ENCODE measurements around the gene TMEM200A. TPM values are rescaled to one million over a fixed set of nuclear protein-coding genes. Genes with fewer than 3 reads are reported as not detected.

The TMEM200A gene
- total RNA-seq, 3 donors from 2014 or later (not counting 1 experiment from before 2014, with no cell fraction given): 0.16 to 0.52 (median 0.50) TPM

DNA sequence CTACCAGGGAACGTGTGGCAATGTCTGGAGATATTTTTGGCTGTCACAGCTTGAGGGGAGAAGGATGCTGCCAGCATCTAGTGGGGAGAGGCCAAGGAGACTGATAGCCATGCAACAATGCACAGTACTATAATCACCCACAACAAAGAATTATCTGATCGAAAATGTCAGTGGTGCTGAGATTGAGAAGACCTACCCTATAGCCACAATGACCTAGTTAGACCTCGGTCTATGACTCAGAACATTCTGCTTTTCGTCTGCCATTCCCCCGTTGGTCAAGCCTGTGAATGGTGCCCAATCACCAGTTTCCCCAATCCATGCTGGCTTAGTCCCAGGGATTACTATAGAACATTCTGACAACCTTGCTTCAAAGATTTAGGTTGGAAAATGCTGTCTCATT is 93.5 kb downstream of the TMEM200A start:
- H3K9me3 Mint-ChIP-seq: no peaks in the 10 kb centered on the region
- intact Hi-C loops (cut with micrococcal nuclease): no loop called here
- no peak for ATAC-seq

DNA sequence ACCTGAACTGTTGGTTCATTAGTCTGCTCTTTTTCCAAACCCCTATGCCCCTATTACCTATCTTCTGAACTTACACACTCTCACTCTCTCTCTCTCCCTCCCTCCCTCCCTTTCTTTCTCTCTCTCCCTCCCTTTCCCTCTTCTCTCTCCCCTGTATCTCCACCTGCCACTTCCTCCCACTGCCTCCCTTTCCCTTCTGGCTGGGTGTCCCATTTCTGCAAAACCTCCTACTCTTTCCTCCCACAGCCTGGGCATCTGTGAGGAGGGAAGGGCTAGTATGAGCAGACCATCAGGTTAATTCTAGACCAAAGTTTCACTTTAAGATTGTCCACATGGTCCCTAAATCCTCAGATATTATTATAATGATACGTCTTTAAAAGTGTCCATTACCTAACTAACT is 95.1 kb downstream of the TMEM200A start:
- H3K4me1 ChIP-seq (ENCODE audit: control insufficient read depth, insufficient read depth, low read length): peaks cover 5% of the 10 kb centered on the region
- peaks cover 0 to 10% of the 10 kb centered on the region in 2 donors for H3K27me3 Mint-ChIP-seq (ENCODE audit: low read depth in 2 of 2)
- H3K36me3 ChIP-seq (ENCODE audit: control insufficient read depth, insufficient read depth, low read length): no peaks in the 10 kb centered on the region
- H3K36me3 Mint-ChIP-seq: no peaks in the 10 kb centered on the region
- ATAC-seq (no peak), DNase-seq (no peak)
- peaks cover 0 to 5% of the 10 kb centered on the region in 2 donors for H3K4me1 Mint-ChIP-seq
- H3K27ac ChIP-seq (ENCODE audit: low read length): no peak overlapping the region
- no CpG with 5 or more reads among the region's 1 CpG for WGBS (ENCODE audit: insufficient coverage)
- H3K9me3 Mint-ChIP-seq: peaks cover 0 to 2% of the 10 kb centered on the region in 2 donors
- H3K4me3 Mint-ChIP-seq: no peak overlapping the region
- no peak overlapping the region for H3K27ac Mint-ChIP-seq
- no peak for TF ChIP-seq CTCF (IDR thresholded peaks at IDR 0.05)
- intact Hi-C loops (cut with micrococcal nuclease): no loop called here
- no peaks in the 10 kb centered on the region for H3K27me3 ChIP-seq (ENCODE audit: control insufficient read depth, insufficient read depth, low read length)
- H3K9me3 ChIP-seq (ENCODE audit: control insufficient read depth, insufficient read depth, low read length): no peaks in the 10 kb centered on the region
- no peak overlapping the region for H3K4me3 ChIP-seq (ENCODE audit: low read length)

More for the DNA sequence above, 93.5 kb downstream of the TMEM200A start:
- H3K9me3 ChIP-seq (ENCODE audit: control insufficient read depth, insufficient read depth, low read length): no peaks in the 10 kb centered on the region
- Mint-ChIP-seq H3K27ac (no peak overlapping the region), H3K36me3 (no peaks in the 10 kb centered on the region), H3K4me1 (no peaks in the 10 kb centered on the region), H3K27me3 (ENCODE audit: low read depth in 2 of 2) (peaks cover 0 to 10% of the 10 kb centered on the region in 2 donors), H3K4me3 (no peak overlapping the region)
- H3K4me1 ChIP-seq (ENCODE audit: control insufficient read depth, insufficient read depth, low read length): no peaks in the 10 kb centered on the region
- no peak for DNase-seq
- no peak for TF ChIP-seq CTCF (IDR thresholded peaks at IDR 0.05)
- H3K27ac ChIP-seq (ENCODE audit: low read length): no peak overlapping the region
- H3K4me3 ChIP-seq (ENCODE audit: low read length): no peak overlapping the region
- WGBS (ENCODE audit: insufficient coverage): 31% methylated on average over 5 of the region's 5 CpGs
- no peaks in the 10 kb centered on the region for H3K27me3 ChIP-seq (ENCODE audit: control insufficient read depth, insufficient read depth, low read length)
- no peaks in the 10 kb centered on the region for H3K36me3 ChIP-seq (ENCODE audit: control insufficient read depth, insufficient read depth, low read length)

- Mint-ChIP-seq H3K27me3 (ENCODE audit: low read depth in 2 of 2) (peaks cover 0 to 5% of the 10 kb centered on the region in 2 donors), H3K4me3 (no peak overlapping the region), H3K36me3 (no peaks in the 10 kb centered on the region), H3K27ac (no peak overlapping the region), H3K9me3 (peaks cover 0 to 2% of the 10 kb centered on the region in 2 donors), H3K4me1 (peaks cover 14% of the 10 kb centered on the region in 2 donors)
- Histone ChIP-seq H3K36me3 (ENCODE audit: control insufficient read depth, insufficient read depth, low read length) (no peaks in the 10 kb centered on the region), H3K4me1 (ENCODE audit: control insufficient read depth, insufficient read depth, low read length) (peaks cover 21% of the 10 kb centered on the region), H3K9me3 (ENCODE audit: control insufficient read depth, insufficient read depth, low read length) (no peaks in the 10 kb centered on the region), H3K4me3 (ENCODE audit: low read length) (no peak overlapping the region), H3K27me3 (ENCODE audit: control insufficient read depth, insufficient read depth, low read length) (no peaks in the 10 kb centered on the region), H3K27ac (ENCODE audit: low read length) (no peak overlapping the region)
- DNase-seq (no peak), ATAC-seq (no peak)
- 98% methylated on average over 8 of the region's 9 CpGs for WGBS (ENCODE audit: insufficient coverage)
- no peak for TF ChIP-seq CTCF (IDR thresholded peaks at IDR 0.05)
- intact Hi-C loops (cut with micrococcal nuclease): no loop called here
Observed at GRCh38 chr6:130466052-130466747, 100.4 kb downstream of the TMEM200A start.

DNA sequence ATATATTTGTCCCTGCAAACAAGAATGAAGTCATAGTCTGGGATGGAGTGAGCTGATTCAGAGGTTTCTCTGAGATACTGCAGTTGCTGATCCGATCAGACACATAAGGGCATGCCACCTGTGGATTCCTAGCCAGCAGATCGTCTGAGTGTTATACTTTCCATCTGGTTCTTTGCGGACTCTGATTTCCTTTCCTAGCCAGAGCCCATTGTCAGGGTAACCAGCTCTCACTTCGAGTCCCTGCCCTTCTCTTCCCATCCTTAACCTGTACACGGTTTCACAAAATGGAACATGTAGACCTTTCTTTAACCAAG is 100.9 kb downstream of the TMEM200A start:
- Histone ChIP-seq H3K36me3 (ENCODE audit: control insufficient read depth, insufficient read depth, low read length) (no peaks in the 10 kb centered on the region), H3K9me3 (ENCODE audit: control insufficient read depth, insufficient read depth, low read length) (no peaks in the 10 kb centered on the region), H3K4me3 (ENCODE audit: low read length) (no peak overlapping the region), H3K27ac (ENCODE audit: low read length) (peak overlapping the region; percentile 14), H3K4me1 (ENCODE audit: control insufficient read depth, insufficient read depth, low read length) (peaks cover 21% of the 10 kb centered on the region), H3K27me3 (ENCODE audit: control insufficient read depth, insufficient read depth, low read length) (no peaks in the 10 kb centered on the region)
- Mint-ChIP-seq H3K27me3 (ENCODE audit: low read depth in 2 of 2) (peaks cover 0 to 2% of the 10 kb centered on the region in 2 donors), H3K9me3 (peaks cover 0 to 2% of the 10 kb centered on the region in 2 donors), H3K27ac (no peak overlapping the region), H3K4me1 (peaks cover 14% of the 10 kb centered on the region in 2 donors), H3K36me3 (no peaks in the 10 kb centered on the region), H3K4me3 (no peak overlapping the region)
- no peak for ATAC-seq
- TF ChIP-seq CTCF (IDR thresholded peaks at IDR 0.05): no peak
- intact Hi-C loops (cut with micrococcal nuclease): no loop called here
- WGBS (ENCODE audit: insufficient coverage): 57% methylated on average over 5 of the region's 5 CpGs
- DNase-seq: no peak

All from natural killer cell (primary cell).